Stimulated activated naive CD8-positive, alpha-beta T cell treated with anti-CD3 and anti-CD28 coated beads, Interleukin-15, Interleukin-2, amounts not matched to agents 100 U/mL and 50 U/mL, for 24 hours (primary cell): ENCODE results near the gene MUC5B.

ENCODE experiments used
- ATAC-seq: fragments of 150-1000 bp; cut with Tn5 transposase; one replicate; pipeline ENCODE4 v1.10.0; 2021
- DNase-seq: peaks from one replicate; pipeline ENCODE4 v3.0.0; 2021

MUC5B gene

DNA sequence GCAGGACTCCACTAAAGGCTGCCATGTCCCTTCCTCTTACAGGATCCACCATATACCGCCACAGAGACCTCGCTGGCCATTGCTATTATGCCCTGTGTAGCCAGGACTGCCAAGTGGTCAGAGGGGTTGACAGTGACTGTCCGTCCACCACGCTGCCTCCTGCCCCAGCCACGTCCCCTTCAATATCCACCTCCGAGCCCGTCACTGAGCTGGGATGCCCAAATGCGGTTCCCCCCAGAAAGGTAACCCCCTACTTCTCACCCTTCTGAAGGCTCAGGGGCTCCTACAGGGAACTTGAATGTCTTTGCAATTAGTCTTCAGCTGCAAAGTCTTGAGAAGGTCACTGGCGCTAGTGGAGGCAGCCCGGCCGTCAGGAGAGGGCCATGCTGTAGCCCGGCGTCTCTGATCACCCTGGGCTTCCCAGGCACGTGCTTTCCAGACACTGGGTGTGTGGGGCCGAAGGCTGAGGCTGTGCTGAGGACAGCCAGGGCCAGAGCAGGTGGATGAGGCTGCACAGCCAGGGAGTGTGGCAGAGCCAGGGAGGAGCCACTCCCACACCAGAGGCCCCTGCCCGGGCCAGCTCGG, 30.0 kb upstream of the MUC5B start:
- ATAC-seq (no peak), DNase-seq (no peak)

GRCh38 chr11:1193326-1194230, 29.3 kb upstream of the MUC5B start:
- DNase-seq (no peak), ATAC-seq (no peak)

GRCh38 chr11:1194231-1194976, 28.5 kb upstream of the MUC5B start:
- ATAC-seq (no peak), DNase-seq (no peak)

- DNase-seq (no peak), ATAC-seq (no peak)
Measured at GRCh38 chr11:1194977-1195681, 27.7 kb upstream of the MUC5B start.

DNA sequence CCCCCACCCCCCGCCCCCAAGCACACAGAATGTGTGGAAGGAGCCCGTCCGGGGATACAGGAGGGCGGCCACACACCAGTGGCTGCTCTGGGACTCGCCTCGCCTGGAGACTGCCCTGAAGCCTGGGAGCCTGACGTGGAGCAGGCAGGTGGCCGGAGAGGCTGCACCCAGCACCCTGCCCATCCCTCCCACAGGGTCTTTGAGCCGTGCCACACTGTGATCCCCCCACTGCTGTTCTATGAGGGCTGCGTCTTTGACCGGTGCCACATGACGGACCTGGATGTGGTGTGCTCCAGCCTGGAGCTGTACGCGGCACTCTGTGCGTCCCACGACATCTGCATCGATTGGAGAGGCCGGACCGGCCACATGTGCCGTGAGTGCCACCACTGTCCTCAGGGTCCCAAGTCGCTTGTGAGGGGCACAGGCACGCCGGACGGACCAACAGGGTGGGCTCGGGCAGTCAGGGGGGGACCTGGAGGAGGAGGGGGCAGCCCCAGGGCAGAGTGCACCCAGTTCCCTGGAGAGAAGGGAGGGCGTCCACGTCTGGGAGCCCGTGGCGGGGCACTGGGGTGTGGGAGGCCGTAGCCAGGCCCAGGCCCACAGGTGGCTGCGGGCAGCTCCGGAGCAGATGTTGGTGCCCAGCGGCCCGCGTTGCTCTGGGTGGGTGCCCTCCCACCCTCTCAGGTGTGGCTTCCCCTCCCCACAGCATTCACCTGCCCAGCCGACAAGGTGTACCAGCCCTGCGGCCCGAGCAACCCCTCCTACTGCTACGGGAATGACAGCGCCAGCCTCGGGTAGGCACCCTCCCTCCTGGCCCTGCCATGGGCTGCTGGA, 27.0 kb upstream of the MUC5B start:
- DNase-seq (no peak), ATAC-seq (no peak)

GRCh38 chr11:1196516-1197391, 26.1 kb upstream of the MUC5B start:
- DNase-seq (no peak), ATAC-seq (no peak)

DNA sequence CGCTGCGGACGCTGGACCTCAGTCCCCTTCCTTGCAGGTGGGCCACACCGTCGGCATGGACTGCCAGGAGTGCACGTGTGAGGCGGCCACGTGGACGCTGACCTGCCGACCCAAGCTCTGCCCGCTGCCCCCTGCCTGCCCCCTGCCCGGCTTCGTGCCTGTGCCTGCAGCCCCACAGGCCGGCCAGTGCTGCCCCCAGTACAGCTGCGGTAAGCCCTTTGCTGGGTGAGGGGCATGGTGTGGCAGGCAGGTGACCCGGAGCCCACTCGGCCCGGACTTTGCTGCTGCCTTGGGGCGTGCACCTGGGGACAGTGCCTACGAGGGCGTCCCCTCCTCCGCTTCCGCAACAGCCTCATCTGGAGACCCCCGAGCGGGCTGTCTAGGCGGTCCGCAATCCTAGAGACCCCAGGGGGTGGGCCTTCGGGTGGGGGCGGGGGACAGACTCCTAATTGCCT, 25.4 kb upstream of the MUC5B start:
- DNase-seq (no peak), ATAC-seq (no peak)

- no peak for DNase-seq
- ATAC-seq: no peak
Measured at GRCh38 chr11:1197886-1198560, 24.8 kb upstream of the MUC5B start.

DNA sequence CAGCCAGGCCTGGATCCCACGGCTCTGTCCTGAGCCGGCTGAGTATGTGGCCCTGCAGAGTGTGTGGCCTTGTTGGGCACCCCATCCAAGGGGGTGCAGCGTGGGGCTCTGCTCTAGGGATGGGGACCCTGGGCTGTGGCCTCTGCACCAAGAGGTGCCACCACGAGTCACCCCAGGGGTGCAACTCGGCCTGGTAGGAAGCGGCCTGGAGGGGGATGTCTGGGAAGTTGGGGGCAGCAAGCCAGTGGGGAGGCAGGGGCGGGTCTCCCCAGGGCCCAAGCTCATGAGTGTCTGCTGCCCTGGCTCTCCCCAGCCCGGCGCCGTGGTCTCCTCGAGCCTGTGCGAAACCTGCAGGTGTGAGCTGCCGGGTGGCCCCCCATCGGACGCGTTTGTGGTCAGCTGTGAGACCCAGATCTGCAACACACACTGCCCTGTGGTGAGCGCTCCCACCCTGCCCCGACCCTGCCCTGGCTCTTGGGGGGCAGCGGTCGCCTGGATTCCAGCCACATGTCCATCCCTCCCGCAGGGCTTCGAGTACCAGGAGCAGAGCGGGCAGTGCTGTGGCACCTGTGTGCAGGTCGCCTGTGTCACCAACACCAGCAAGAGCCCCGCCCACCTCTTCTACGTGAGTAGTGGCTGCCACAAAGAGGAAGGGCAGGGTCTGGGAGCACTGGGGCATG, 24.2 kb upstream of the MUC5B start:
- ATAC-seq (no peak), DNase-seq (no peak)

- DNase-seq (no peak), ATAC-seq (no peak)
Measured at GRCh38 chr11:1199241-1199750, 23.6 kb upstream of the MUC5B start.

GRCh38 chr11:1199751-1200610, 22.9 kb upstream of the MUC5B start:
- ATAC-seq (no peak), DNase-seq (no peak)

DNA sequence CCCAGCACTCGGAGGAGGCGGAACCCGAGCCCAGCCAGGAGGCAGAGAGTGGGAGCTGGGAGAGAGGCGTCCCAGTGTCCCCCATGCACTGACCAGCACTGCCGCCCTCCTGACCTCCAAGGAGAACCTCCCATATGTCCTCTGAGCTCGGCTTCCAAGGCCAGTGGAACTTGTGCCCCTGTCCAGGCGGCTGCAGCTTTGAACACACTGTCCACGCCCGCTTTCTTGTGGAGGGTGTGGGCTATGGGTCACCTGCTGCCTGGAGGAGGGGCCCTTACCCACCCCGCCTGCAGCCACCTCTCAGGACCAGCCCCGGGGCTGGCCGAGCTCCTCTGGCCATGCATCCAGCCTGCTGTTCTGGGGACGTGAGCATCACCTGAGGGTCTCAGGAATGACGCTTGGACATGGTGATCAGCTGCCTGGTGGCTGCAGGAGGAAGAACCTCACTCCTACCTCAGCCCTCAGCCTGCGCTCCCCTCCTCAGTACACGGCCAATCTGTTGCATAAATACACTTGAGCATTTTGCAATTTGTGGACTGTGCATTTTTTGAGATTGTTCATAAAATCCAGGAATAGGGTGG, 22.2 kb upstream of the MUC5B start:
- no peak for DNase-seq
- no peak for ATAC-seq

DNA sequence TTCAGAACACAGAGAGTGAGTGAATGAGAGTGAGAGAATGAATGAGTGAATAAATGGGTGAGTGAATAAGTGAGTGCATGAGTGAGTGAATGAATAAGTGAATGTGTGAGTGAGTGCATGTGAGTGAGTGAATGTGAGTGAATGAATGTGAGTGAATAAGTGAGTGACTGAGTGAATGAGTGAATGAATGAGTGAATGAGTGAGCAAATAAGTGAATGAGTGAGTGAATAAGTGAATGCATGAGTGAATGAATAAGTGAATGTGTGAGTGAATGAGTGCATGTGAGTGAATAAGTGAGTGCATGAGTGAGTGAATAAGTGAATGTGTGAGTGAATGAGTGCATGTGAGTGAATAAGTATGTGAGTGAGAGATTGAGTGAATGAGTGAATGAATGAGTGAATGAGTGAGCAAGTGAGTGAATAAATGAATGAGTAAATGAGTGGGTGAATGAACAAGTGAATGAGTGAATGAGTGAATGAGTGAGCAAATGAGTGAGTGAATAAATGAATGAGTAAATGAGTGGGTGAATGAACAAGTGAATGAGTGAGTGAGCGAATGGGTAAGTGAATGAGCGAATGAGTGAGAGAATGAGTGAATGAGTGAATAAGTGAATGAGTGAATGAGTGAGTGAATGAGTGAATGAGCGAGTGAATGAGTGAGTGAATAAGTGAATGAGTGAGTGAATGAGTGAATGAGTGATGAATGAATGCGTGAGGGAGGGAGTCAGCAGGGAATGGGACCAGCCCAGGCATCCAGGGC, 21.3 kb upstream of the MUC5B start:
- no peak for ATAC-seq

GRCh38 chr11:1202154-1202775, 20.6 kb upstream of the MUC5B start:
- no peak for ATAC-seq
- DNase-seq: peak; percentile 25

More for the DNA sequence above, 21.3 kb upstream of the MUC5B start:
- DNase-seq: no peak

DNA sequence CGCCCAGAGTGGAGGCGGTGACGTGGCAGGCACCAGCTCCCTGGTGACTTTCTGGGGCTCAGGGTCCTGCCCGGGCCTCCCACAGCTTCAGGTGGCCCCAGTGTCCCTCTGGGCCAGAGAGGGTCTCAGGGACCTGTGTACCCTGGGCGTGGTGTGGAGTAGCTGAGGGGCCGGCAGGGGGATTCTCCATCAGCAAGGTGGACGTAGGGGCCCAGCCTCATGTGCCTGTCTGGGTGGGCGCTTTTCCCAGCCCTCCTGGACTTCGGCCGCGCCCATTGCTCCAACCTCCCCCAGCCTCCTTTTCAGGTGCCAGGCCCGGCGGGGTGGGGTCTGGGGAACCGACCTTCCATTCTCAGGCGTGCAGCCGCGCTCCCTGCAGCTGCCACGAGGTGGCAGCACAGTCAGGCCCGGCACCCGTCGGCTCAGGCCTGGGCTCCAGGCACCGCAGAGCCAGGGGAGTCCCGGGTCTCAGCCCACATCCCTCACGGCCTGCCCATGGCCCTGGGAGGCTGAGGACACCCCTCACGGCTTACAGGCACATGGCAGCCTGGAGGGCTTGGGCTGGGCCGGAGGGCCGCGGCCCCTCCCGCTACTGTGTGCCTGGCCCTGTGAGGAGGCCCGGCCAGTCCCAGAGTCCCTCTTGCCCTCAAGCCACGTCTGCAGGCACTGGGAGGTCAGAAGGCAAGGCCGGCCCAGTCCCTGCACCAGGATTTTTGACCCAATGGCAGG, 19.9 kb upstream of the MUC5B start:
- DNase-seq (peak; percentile 76), ATAC-seq (peak; percentile 65)
